ENCODE results near the gene PCDHGC5. TPM values are rescaled to one million over a fixed set of nuclear protein-coding genes. Genes with fewer than 3 reads are reported as not detected.

PCDHGC5 gene
- total RNA-seq, 4 donors from 2014 or later = 0.20 to 2.5 (median 1.0) TPM

DNA sequence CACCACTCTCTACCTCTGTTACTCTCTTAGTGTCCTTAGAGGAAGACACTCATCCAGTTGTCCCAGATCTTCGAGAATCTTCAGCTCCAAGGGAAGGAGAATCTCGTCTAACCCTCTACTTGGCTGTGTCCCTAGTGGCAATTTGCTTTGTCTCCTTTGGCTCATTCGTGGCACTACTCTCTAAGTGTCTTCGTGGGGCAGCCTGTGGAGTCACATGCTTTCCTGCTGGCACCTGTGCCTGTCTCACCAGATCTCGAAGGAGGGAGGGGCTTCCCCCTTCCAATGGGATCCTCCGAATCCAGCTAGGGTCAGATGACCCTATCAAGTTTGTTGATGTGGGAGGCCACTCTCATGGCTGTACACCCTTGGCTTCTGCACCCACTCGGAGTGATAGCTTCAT lies 1.8 kb upstream of the PCDHGC5 start:
- H3K27ac ChIP-seq = no peak overlapping the region
- intact Hi-C loops (cut with DNase I; ENCODE audit: low total_unique reads) = no loop called here
- WGBS, 2 donors (ENCODE audit: low coverage in 1 of 2) = 85% methylated on average over 7 of the region's 7 CpGs; no CpG with 5 or more reads in 1 of the 2 donors
- TF ChIP-seq POLR2A (IDR thresholded peaks at IDR 0.05) (no peak), EP300 (IDR thresholded peaks at IDR 0.05; ENCODE audit: low read depth) (no peak), POLR2AphosphoS5 (IDR thresholded peaks at IDR 0.05) (no peak)
- TF ChIP-seq, protein P1, sequence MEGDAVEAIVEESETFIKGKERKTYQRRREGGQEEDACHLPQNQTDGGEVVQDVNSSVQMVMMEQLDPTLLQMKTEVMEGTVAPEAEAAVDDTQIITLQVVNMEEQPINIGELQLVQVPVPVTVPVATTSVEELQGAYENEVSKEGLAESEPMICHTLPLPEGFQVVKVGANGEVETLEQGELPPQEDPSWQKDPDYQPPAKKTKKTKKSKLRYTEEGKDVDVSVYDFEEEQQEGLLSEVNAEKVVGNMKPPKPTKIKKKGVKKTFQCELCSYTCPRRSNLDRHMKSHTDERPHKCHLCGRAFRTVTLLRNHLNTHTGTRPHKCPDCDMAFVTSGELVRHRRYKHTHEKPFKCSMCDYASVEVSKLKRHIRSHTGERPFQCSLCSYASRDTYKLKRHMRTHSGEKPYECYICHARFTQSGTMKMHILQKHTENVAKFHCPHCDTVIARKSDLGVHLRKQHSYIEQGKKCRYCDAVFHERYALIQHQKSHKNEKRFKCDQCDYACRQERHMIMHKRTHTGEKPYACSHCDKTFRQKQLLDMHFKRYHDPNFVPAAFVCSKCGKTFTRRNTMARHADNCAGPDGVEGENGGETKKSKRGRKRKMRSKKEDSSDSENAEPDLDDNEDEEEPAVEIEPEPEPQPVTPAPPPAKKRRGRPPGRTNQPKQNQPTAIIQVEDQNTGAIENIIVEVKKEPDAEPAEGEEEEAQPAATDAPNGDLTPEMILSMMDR (IDR thresholded peaks at IDR 0.05) = no peak
- no peaks in the 10 kb centered on the region for H3K9me3 ChIP-seq
- no peaks in the 10 kb centered on the region for H3K36me3 ChIP-seq
- no peak for DNase-seq
- H3K27me3 ChIP-seq = peaks cover 28% of the 10 kb centered on the region
- H3K4me3 ChIP-seq = no peak overlapping the region
- in situ Hi-C loops (cut with MboI; ENCODE audit: low pct_ligation_motif_present in 1 of 4, low pct_unique_long_range_greater_than_20kb in 1 of 4, low sequenced_read_pairs in 3 of 4) = no loop called here
- peaks cover 7 to 25% (median 8%) of the 10 kb centered on the region in 4 donors for H3K4me1 ChIP-seq

DNA sequence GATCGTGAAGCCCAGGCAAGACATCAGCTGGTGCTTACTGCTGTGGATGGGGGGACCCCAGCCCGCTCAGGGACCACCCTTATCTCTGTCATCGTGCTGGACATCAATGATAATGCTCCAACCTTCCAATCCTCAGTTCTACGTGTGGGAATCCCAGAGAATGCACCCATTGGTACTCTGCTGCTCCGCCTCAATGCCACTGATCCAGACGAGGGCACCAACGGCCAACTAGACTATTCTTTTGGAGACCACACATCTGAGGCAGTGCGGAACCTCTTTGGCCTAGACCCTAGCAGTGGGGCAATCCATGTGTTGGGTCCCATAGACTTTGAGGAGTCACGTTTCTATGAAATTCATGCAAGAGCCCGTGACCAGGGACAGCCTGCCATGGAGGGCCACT lies 960 bp downstream of the PCDHGC5 start:
- Histone ChIP-seq H3K4me1 (peaks cover 0 to 12% (median 4%) of the 10 kb centered on the region in 4 donors), H3K27ac (no peak overlapping the region), H3K27me3 (peaks cover 31% of the 10 kb centered on the region), H3K9me3 (no peaks in the 10 kb centered on the region), H3K4me3 (no peak overlapping the region), H3K36me3 (no peaks in the 10 kb centered on the region)
- 80 to 95% methylated on average over 1 to 10 of the region's 10 CpGs for WGBS, 2 donors (ENCODE audit: low coverage in 1 of 2)
- DNase-seq = no peak
- TF ChIP-seq, protein P1 (IDR thresholded peaks at IDR 0.05) = no peak
- intact Hi-C loops (cut with DNase I; ENCODE audit: low total_unique reads) (no loop called here), in situ Hi-C loops (cut with MboI; ENCODE audit: low pct_ligation_motif_present in 1 of 4, low pct_unique_long_range_greater_than_20kb in 1 of 4, low sequenced_read_pairs in 3 of 4) (no loop called here)

- intact Hi-C loops (cut with DNase I; ENCODE audit: low total_unique reads) = no loop called here
- Histone ChIP-seq H3K4me1 (peaks cover 0 to 8% (median 1%) of the 10 kb centered on the region in 4 donors), H3K9me3 (no peaks in the 10 kb centered on the region), H3K36me3 (no peaks in the 10 kb centered on the region), H3K27me3 (peaks cover 26% of the 10 kb centered on the region), H3K27ac (no peak overlapping the region), H3K4me3 (no peak overlapping the region)
- no peak for DNase-seq
- in situ Hi-C loops (cut with MboI; ENCODE audit: low pct_ligation_motif_present in 1 of 4, low pct_unique_long_range_greater_than_20kb in 1 of 4, low sequenced_read_pairs in 3 of 4) = no loop called here
- no peak for TF ChIP-seq POLR2AphosphoS5 (IDR thresholded peaks at IDR 0.05)
- no peak for TF ChIP-seq EP300 (IDR thresholded peaks at IDR 0.05; ENCODE audit: low read depth)
- TF ChIP-seq, protein P1 (IDR thresholded peaks at IDR 0.05) = no peak
- no peak for TF ChIP-seq POLR2A (IDR thresholded peaks at IDR 0.05)
- WGBS, 2 donors (ENCODE audit: low coverage in 1 of 2) = 98% methylated on average over 10 of the region's 10 CpGs; no CpG with 5 or more reads in 1 of the 2 donors
Observed at GRCh38 chr5:141490271-141490670, 1.4 kb downstream of the PCDHGC5 start.

GRCh38 chr5:141490771-141491170 lies 1.9 kb downstream of the PCDHGC5 start:
- Histone ChIP-seq H3K4me1 (peaks cover 0 to 5% (median 0%) of the 10 kb centered on the region in 4 donors), H3K36me3 (no peaks in the 10 kb centered on the region), H3K4me3 (no peak overlapping the region), H3K9me3 (no peaks in the 10 kb centered on the region), H3K27ac (no peak overlapping the region), H3K27me3 (peaks cover 22% of the 10 kb centered on the region)
- WGBS, 2 donors (ENCODE audit: low coverage in 1 of 2) = 93% methylated on average over 11 of the region's 13 CpGs; no CpG with 5 or more reads in 1 of the 2 donors
- no peak for DNase-seq
- in situ Hi-C loops (cut with MboI; ENCODE audit: low pct_ligation_motif_present in 1 of 4, low pct_unique_long_range_greater_than_20kb in 1 of 4, low sequenced_read_pairs in 3 of 4) (no loop called here), intact Hi-C loops (cut with DNase I; ENCODE audit: low total_unique reads) (no loop called here)
- TF ChIP-seq POLR2AphosphoS5 (IDR thresholded peaks at IDR 0.05) (no peak), EP300 (IDR thresholded peaks at IDR 0.05; ENCODE audit: low read depth) (no peak)
